Activated CD8-positive, alpha-beta memory T cell treated with anti-CD3 and anti-CD28 coated beads for 48 hours (primary cell): ENCODE data around the gene ELF3.
"Not testable (repeated sequence)": the region's sequence is repeated elsewhere in the genome, so short reads cannot be mapped to it uniquely, and the experiment has no call there.

ENCODE experiments used
- DNase-seq, 3 experiments: peaks; one replicate each; pipeline ENCODE4 v3.0.0-alpha.2; 2020; ENCODE audit warnings: low read depth in 2 of 3, low spot score in 2 of 3

The ELF3 gene

DNA sequence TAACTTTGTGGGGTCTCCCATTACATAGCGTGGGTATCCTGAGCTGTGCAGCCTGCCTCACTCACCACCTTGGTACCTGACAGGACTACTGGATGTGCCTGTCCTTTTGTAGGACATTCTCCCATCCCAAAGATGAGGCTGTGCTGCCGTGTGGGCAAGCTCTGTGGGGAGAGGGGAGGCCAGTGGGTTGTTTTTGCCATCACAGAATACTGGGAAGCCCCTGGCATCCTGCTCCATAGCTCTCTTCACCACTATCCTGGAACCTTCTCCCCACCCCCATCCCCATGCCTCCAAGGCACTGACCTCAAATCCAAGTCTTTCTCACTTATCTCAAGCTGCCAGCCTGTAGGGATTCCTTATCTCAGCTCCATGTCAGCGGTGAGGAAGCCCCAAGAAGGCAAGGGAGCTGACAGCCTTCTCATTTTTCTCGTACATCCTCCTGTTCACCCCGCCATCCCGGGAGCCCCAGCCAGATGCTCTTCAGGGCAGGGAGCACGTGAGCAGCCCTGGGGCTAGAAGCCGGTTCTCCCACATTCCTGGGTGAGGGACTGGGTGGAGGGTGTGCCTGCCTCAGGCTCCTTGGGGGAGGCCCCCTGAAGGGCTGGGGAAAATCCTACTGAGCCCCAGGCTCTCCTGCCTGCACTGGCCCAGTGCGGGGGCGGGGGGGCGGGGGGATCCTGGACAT lies 2.4 kb upstream of the ELF3 start:
- DNase-seq = no peak

DNA sequence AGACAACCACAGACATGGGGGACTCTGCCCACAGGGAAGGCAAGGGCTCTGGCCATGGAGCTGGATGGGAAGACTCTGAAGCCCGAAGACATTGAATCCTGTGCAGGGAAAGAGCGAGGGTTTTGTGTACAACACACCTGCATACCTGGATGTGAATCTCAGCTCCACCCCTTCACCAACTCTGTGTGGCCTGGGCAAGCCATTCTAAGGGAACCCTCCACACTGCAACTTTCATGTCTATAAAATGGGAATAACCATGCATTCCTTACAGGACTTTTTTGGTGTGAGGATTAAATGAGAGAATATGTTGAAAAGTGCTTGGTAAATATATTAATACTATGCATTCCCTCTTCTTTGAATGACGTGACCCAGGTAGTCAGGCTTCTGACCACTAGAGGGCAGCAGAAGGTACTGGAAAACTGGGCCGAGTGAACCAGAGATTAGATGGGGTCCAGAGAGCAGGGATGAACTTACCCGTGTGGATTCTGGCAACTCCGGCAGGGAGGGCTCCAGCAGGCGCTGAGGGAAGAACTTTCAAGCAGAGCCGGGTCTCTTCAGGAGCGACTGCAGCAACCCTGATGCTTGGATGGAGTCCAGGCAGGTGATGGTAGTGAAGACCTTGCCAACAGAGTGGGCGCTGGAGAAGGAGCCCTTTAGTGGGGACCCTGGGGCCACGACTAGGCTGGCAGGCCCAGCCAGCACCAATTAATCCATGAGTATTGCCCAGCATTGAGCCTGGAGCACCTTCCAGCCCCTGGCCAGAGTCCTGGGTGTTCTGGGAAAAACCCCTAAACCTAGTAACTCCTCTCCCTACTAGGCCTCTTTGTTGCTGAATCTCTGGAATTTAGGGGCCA lies 834 bp upstream of the ELF3 start:
- peak; percentile 17 to 68 (median 19) for DNase-seq

DNA sequence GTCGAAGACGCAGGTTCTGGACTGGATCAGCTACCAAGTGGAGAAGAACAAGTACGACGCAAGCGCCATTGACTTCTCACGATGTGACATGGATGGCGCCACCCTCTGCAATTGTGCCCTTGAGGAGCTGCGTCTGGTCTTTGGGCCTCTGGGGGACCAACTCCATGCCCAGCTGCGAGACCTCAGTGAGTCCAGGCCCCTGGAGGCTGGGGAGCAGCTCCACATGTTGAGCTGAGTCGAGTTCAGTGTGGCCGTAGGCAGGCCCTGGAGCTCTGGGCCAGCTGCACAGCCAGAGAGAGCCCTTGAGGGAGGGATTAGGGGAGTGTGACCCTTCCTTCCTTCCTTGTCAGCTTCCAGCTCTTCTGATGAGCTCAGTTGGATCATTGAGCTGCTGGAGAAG lies 1.6 kb downstream of the ELF3 start:
- no peak for DNase-seq

DNA sequence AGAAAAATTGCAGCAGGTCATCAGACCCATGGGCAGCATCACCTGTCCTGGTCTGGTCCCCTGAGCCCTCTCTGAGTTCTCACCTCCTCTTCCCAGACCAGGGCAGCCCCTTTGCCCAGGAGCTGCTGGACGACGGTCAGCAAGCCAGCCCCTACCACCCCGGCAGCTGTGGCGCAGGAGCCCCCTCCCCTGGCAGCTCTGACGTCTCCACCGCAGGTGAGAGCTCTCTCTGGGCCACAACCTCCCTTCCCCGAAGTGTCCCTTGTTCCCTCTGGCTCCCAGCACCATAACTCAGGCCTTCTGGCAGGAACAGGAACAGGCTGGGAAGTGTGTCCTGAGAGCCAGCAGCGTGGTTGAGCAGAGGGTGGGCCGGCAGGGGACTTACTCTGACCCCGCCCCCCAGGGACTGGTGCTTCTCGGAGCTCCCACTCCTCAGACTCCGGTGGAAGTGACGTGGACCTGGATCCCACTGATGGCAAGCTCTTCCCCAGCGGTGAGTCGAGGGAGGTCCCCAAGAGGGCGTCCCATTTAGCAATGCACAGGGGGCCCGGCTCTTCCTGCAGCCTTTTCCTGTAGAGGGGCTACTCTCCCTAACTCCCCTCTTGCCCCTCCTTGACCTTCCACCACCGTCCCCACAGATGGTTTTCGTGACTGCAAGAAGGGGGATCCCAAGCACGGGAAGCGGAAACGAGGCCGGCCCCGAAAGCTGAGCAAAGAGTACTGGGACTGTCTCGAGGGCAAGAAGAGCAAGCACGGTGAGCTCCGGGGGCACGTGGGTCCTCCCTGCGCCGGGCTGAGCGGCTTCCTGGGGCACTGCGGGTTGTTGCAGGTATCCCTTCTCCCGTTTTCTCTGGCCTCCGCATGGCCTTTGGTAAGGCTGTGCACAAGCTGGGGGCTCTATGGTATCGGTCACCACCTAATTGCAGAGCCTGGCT lies 2.4 kb downstream of the ELF3 start:
- no peak for DNase-seq

DNA sequence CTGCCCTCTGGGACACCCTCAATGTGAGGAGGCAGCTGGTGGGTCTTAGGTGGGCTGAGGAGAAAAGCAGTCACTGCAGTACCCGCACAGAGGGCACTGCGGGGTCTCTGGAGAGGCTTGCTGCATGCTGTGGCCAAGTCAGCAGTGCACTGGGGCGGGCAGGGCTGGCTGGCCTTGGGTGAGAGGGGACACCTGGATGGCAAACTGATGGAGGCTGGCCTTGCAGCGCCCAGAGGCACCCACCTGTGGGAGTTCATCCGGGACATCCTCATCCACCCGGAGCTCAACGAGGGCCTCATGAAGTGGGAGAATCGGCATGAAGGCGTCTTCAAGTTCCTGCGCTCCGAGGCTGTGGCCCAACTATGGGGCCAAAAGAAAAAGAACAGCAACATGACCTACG lies 3.2 kb downstream of the ELF3 start:
- no peak for DNase-seq

DNA sequence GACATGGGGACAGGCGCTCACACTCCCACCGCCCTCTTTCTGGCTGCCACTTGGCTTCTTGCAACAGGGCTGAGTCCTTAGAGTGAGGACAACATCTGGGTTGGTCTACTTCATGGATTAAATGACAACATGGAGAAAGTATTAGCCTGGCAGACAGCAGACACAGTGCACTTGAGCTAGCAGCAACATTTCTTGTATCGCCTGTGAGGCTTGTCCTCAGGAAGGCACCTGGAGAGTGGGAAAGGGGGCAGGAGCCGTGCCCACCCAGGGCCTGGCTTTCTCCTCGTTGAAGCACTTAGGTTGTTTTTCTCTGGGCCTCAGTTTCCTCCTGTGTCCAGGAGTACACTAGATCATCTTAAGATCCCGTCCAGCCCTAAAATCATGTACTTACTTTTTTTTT lies 3.7 kb downstream of the ELF3 start:
- no peak for DNase-seq

DNA sequence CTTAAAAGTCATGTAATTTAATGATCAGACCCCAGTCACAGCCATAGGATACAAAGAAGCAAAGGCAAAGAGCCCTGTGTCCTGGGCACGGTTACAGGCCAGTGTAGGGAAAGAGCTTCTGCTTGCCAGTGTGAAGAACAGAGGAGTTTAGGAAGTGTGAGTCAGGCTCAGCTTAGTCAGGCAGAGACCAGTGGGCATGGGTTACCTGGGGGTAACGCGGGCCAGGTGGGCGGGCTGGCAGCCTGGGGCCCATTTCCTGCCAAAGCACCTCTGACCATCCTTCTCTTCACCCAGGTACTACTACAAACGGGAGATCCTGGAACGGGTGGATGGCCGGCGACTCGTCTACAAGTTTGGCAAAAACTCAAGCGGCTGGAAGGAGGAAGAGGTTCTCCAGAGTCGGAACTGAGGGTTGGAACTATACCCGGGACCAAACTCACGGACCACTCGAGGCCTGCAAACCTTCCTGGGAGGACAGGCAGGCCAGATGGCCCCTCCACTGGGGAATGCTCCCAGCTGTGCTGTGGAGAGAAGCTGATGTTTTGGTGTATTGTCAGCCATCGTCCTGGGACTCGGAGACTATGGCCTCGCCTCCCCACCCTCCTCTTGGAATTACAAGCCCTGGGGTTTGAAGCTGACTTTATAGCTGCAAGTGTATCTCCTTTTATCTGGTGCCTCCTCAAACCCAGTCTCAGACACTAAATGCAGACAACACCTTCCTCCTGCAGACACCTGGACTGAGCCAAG lies 4.7 kb downstream of the ELF3 start:
- DNase-seq = no peak

DNA sequence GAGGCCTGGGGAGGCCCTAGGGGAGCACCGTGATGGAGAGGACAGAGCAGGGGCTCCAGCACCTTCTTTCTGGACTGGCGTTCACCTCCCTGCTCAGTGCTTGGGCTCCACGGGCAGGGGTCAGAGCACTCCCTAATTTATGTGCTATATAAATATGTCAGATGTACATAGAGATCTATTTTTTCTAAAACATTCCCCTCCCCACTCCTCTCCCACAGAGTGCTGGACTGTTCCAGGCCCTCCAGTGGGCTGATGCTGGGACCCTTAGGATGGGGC lies 5.2 kb downstream of the ELF3 start:
- DNase-seq = no peak

DNA sequence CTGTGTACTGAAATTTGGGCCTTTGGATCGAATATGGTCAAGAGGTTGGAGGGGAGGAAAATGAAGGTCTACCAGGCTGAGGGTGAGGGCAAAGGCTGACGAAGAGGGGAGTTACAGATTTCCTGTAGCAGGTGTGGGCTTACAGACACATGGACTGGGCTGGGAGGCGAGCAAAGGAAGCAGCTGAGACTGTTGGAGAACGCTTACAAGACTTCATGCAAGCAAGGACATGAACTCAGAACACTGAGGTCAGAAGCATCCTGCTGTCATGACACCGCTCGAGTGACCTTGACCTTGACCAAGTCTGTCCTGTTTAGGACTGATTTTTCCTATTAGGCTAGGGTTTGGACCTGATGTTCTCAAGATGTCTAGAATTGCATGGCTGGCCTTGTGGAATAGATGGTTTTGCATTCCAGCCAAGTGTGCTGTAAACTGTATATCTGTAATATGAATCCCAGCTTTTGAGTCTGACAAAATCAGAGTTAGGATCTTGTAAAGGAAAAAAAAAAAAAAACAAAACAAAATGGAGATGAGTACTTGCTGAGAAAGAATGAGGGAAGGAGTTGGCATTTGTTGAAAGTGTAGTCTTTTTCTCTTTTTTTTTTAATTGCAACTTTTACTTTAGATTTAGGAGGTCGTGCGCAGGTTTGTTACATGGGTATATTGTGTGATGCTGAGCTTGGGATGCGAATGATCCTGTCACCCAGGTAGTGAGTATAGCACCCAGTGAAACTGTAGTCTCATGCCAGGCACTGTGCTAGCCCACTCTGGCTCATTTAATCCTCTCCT lies 5.8 kb downstream of the ELF3 start:
- DNase-seq = no peak

DNA sequence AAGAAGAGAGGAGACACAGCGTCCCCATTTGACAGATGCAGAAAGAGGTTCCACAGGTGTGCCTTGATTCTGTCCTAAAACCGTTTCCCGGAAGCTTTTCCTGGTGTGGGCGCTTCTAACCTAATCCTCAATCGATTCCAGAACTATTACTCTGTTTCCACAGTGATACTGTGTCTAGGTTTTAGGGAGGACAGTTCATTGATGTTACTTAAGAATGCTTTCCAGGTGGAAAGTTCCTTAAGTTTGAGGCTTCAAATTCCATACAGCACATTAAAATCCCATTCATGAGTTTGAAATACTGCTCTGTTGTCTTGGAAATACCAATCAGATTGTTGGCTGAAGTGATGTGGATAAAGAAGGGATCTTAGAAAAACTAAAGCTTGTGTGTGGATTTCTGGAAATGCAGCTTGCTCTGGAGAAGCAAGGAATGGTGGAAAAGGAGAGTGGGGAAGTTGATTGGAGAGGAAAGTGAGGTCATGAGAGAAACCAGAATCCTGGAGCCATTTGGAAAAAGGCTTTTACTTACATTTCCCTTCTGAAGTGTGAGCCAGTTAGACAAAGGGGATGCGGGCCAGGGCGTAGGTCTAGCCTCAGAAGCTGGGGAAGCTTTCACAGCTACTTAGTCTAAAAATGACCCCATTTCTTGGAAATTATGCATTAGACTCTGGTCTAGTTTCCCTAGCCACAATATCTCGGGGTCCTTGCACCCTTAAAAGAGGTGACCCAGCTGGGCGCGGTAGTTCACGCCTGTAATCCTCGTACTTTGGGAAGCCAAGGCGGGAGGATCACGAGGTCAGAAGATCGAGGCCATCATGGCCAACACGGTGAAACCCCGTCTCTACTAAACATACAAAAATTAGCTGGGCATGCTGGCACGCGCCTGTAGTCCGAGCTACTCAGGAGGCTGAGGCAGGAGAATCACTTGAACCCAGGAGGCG lies 6.7 kb downstream of the ELF3 start:
- DNase-seq = no peak

DNA sequence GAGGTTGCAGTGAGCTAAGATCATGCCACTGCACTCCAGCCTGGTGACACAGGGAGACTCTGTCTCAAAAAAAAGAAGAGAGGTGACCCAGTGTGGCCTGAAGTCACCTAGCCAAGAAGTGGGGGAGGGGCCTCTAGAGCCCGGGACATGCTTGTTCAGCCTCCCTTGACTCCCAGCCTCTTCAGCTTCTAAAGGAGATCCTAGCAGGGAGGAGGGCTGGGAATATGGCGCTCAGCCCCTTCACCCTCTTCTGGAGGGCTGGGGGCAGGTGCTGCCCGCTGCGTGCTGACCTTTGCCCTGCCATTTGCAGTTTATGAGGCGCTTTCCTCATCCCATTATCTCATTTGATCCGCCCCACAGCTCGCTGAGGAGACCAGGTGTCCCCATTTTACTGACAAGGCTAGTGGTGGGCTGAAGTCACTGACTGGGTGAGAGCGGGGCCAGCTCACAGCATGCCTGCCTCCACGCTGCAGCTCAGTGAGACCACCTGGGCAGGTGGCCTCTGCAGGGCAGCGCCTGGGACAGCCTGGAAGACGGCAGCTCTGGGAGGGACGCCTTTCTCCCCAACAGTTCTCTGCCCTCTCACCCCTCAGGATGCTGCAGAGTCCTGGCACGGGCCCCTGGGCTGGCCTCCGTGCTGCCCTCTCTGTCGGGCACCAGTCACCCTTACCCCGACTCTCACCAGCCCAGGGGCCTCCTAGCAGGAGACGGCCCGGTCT lies 7.5 kb downstream of the ELF3 start:
- DNase-seq = no peak

DNA sequence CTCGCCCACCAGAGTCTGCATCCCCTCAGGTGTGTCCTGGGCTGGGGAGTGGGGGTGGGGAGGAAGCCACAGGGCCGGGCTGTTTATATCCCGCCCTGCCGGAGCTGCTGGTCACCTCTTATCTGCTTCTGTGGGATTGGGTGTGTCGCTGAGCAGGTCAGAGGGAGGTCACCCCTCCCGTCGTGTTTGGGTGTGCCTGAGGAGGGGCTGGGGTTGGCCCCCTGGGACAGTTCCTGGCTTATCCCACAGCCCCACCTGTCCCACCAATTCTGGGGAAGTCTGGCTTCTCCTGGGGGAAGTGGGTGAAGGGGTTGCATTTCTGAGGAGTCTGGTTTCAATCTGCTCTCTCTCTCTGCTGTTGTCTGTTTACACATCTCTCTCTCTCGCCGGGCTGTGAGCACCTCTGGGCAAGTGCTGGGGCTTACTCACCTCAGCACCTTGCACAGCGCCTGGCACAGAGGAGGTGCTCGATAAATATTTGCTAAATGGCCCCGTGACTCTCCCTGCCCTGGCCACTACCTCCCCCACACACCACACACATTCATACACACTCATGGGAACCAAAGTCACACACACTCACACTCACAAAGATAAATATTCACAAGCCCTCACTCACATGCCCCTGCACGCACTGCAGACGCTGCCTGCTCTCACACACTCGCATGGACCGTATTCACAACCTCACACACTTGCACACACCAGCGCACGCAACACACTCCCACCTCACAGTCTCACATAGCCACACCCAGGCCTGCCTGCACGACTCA lies 8.3 kb downstream of the ELF3 start:
- no peak for DNase-seq

DNA sequence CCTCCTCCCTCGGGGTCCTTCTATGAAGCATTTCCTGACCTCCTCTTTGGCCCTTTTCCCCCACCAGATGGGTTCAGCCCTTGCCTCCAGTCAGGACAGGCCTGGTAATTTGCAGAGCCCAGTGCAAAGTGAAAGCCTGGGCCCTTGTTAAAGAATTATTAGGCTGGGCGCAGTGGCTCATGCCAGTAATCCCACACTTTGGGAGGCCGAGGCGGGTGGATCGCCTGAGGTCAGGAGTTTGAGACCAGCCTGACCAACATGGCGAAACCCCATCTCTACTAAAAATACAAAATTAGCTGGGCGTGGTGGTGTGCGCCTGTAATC lies 8.8 kb downstream of the ELF3 start:
- DNase-seq = not testable (repeated sequence)

DNA sequence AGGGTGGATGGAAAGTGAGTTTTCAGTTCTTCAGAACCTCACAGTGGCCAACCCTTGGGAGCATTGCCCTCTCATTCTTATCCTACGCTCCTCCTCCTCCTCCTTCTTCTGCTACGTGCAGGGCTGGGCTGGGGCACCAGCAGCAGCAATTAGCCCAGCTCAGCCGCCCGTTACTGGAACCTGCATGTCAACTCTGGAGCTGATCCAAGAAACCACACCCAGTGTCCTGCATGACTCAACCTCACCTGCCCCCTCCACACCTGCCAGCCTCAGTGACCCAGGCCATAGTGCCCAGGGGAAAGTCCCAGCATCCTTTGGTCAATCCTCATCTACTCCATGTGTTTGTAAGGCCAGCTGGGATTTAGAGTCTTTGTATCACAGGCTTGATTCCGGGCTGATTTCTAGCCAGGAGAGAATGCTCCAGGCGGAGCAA lies 12.6 kb downstream of the ELF3 start:
- no peak for DNase-seq

DNA sequence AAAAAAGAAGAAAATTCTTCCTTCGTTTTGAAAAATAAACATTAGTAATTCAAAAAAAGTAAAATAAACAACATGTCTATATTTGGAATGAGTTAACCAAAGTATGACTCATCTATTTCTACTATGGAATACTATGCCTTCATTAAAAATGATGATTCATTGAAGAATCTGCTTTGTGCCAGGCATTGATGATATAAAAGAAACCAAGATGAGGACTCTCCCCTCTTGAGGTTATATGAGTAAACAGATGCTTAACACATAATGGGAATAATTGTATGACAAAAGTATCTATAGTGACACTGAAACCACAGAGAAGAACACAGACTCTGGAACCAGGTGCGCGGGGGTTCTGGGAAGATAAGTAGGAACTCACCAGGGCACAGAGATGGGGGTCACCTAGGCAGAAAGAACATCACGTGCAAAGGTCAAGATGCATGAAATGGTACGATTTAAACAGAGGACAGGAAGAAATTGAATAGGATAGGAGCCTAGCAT lies 18.8 kb downstream of the ELF3 start:
- no peak for DNase-seq

DNA sequence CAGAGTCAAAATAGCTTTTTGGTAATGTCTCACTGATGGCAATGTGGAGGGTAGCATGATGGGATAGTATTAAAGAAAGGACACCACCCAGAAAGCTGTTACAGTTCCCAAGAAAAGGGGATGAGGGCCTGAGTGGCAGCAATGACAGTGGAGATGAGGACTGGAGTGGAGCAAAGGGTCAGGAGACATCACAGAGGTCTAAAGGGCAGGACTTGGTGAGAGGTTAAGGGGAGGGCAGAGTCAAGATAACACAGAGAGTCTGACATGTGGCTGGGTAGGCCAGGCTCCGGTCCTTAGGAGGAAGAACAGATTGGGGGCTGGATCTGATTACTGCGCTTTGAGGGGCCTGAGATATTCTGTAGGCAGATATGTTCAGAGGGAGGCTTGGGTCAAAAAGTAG lies 19.3 kb downstream of the ELF3 start:
- no peak for DNase-seq

DNA sequence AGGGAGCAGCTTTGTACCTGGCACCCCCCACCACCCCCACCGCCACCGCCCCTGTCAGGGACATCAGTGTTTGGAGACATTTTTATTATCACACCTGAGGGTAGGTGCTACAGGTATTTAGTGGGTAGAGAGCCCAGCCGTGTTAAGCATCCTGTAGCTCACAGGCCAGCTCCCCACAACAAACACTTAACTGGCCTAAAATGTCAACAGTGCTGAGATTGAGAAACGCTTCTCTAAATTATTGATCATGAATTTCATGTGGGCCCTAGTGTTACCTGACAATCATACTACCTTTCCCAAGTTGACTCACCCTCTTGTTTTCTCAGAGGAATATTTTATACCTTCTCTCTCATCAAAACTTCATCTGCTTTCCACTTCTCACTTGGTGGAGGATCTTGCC lies 21.4 kb downstream of the ELF3 start:
- no peak for DNase-seq

DNA sequence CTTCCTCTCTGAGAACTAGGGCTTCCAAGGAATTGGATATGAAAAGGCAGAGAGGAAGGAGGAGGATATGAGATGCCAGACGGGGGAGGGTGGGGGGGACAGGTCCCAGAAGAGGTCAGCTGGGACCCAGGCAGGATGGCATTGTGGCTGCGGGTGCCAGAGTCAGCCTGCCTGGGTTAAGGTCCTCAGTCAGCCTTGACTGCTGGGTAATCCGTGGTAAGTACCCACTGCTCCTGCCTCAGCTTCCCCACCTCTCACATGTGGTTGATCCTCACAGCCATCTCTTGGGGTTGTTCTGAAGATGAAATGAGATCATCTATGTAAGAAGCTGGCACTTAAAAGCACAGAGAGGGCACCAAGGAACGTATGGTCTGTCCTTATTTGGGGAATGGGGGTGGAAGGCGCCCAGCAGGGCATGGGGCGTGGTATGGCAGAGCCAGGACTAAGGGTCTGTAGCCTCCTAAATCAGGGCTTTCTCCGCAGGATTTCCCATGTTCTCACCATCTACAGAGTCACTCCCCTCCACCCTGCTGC lies 23.8 kb downstream of the ELF3 start:
- no peak for DNase-seq
